ENCODE results near the gene DEFB128.

- TF ChIP-seq CTCF (IDR thresholded peaks at IDR 0.05; ENCODE audit: insufficient read depth, low read length, poor library complexity, severe bottlenecking) (no peak), EZH2phosphoT487 (conservative IDR thresholded peaks at IDR 0.05; ENCODE audit: low read length) (no peak)
Observed at GRCh38 chr20:189611-190010, at the start of gene DEFB128.

All from SU-DHL-6 (cell line).